Measurements from ENCODE around the gene PCCA.

GRCh38 chr13:100454876-100455275, 366.0 kb downstream of the PCCA start:
- no peak for TF ChIP-seq YY1 (IDR thresholded peaks at IDR 0.05; ENCODE audit: insufficient read depth, insufficient read length)
- no peak for TF ChIP-seq SUZ12 (IDR thresholded peaks at IDR 0.05; ENCODE audit: extremely low read depth, insufficient read depth, insufficient read length)
